Measurements from ENCODE around the gene SORCS2.

GRCh38 chr4:7787067-7787466, 594.7 kb downstream of the SORCS2 start:
- TF ChIP-seq REST (IDR thresholded peaks at IDR 0.05; ENCODE audit: insufficient read depth in 1 of 2, low read depth in 2 of 2, low read length in 2 of 2): no peak
- no peak for TF ChIP-seq POLR2AphosphoS5 (IDR thresholded peaks at IDR 0.05; ENCODE audit: low read depth, low read length)
- TF ChIP-seq SIN3A (IDR thresholded peaks at IDR 0.05; ENCODE audit: borderline replicate concordance, insufficient read depth, low read length): no peak

Measured in PFSK-1 (cell line).